MM.1S (cell line): Measurements from ENCODE around the gene PLA1A.

Source experiments
- DNase-seq: peaks from one replicate; pipeline ENCODE4 v3.0.0-alpha.2; 2015
- H2AFZ ChIP-seq: fragments of 300-600 bp; sonication (generic); 2 replicates; pipeline ENCODE4 v1.6.0; 2016; ENCODE audit warnings: antibody characterized with exemption, low read length
- H3F3A ChIP-seq: fragments of 300-600 bp; sonication (generic); 2 replicates; pipeline ENCODE4 v1.6.1; 2016; ENCODE audit warnings: mild to moderate bottlenecking, antibody characterized with exemption, low read length, moderate library complexity, mixed read lengths; ENCODE audit not compliant: insufficient read depth
- H3K27ac ChIP-seq: fragments of 300-600 bp; sonication (generic); 2 replicates; pipeline ENCODE4 v1.5.1; 2016; ENCODE audit warnings: mild to moderate bottlenecking, low read length
- H3K27me3 ChIP-seq: fragments of 300-600 bp; sonication (generic); replicated peaks from 2 replicates; pipeline ENCODE4 v1.6.0; 2016; ENCODE audit warnings: low read length; ENCODE audit not compliant: insufficient read depth
- H3K36me3 ChIP-seq: fragments of 300-600 bp; sonication (generic); replicated peaks from 2 replicates; pipeline ENCODE4 v1.6.1; 2016; ENCODE audit warnings: mild to moderate bottlenecking, low read length, mixed read lengths; ENCODE audit not compliant: insufficient read depth
- H3K4me1 ChIP-seq: fragments of 300-600 bp; sonication (generic); 2 replicates; pipeline ENCODE4 v1.6.1; 2016; ENCODE audit warnings: low read length, mixed read lengths
- H3K4me2 ChIP-seq: fragments of 300-600 bp; sonication (generic); 2 replicates; pipeline ENCODE4 v1.6.0; 2016; ENCODE audit warnings: low read depth, low read length
- H3K4me3 ChIP-seq: fragments of 300-600 bp; sonication (generic); 2 replicates; pipeline ENCODE4 v1.5.1; 2016; ENCODE audit warnings: low read length, mixed read lengths
- H3K79me2 ChIP-seq: fragments of 300-600 bp; sonication (generic); 2 replicates; pipeline ENCODE4 v1.6.1; 2016; ENCODE audit warnings: mixed run types, low read length, mixed read lengths
- H3K9ac ChIP-seq: fragments of 300-600 bp; sonication (generic); 2 replicates; pipeline ENCODE4 v1.6.1; 2016; ENCODE audit warnings: low read length, mixed read lengths
- H3K9me2 ChIP-seq: fragments of 300-600 bp; sonication (generic); replicated peaks from 2 replicates; pipeline ENCODE4 v1.6.1; 2016; ENCODE audit warnings: mild to moderate bottlenecking, low read length, mixed read lengths; ENCODE audit not compliant: insufficient read depth
- H3K9me3 ChIP-seq: fragments of 300-600 bp; sonication (generic); replicated peaks from 2 replicates; pipeline ENCODE4 v1.6.1; 2016; ENCODE audit warnings: mild to moderate bottlenecking, low read length, mixed read lengths; ENCODE audit not compliant: insufficient read depth
- H4K20me1 ChIP-seq: fragments of 300-600 bp; sonication (generic); 2 replicates; pipeline ENCODE4 v1.6.1; 2016; ENCODE audit warnings: mild to moderate bottlenecking, low read length, moderate library complexity, mixed read lengths; ENCODE audit not compliant: insufficient read depth
- EZH2 ChIP-seq: fragments of 300-600 bp; sonication (generic); optimal IDR thresholded peaks from 2 replicates; pipeline ENCODE3; 2017; ENCODE audit warnings: low read depth, mild to moderate bottlenecking, antibody characterized with exemption, low read length, mixed read lengths
- EZH2phosphoT487 ChIP-seq: fragments of 300-600 bp; sonication (generic); IDR thresholded peaks from 2 replicates; pipeline ENCODE4 v1.6.1; 2018; ENCODE audit warnings: antibody characterized with exemption, low read length
- TF ChIP-seq, protein P1 (sequence below): fragments of 300-600 bp; sonication (generic); IDR thresholded peaks from 2 replicates; pipeline ENCODE4 v1.5.1; 2016; ENCODE audit warnings: antibody characterized with exemption, low read length, mixed read lengths

Gene PLA1A

GRCh38 chr3:119611664-119612063, 14.0 kb downstream of the PLA1A start:
- Histone ChIP-seq H3K9me2 (no peaks in the 10 kb centered on the region), H3K79me2 (no peaks in the 10 kb centered on the region), H4K20me1 (no peaks in the 10 kb centered on the region), H3F3A (no peaks in the 10 kb centered on the region), H3K9me3 (no peaks in the 10 kb centered on the region), H2AFZ (no peak overlapping the region), H3K27ac (no peak overlapping the region), H3K36me3 (no peaks in the 10 kb centered on the region), H3K4me3 (no peak overlapping the region), H3K9ac (no peak overlapping the region), H3K27me3 (no peaks in the 10 kb centered on the region), H3K4me2 (no peak overlapping the region), H3K4me1 (peaks cover 6% of the 10 kb centered on the region; the same call in 1 of the 2 replicates)
- DNase-seq: no peak
- no peak for TF ChIP-seq EZH2phosphoT487
- TF ChIP-seq, protein P1, sequence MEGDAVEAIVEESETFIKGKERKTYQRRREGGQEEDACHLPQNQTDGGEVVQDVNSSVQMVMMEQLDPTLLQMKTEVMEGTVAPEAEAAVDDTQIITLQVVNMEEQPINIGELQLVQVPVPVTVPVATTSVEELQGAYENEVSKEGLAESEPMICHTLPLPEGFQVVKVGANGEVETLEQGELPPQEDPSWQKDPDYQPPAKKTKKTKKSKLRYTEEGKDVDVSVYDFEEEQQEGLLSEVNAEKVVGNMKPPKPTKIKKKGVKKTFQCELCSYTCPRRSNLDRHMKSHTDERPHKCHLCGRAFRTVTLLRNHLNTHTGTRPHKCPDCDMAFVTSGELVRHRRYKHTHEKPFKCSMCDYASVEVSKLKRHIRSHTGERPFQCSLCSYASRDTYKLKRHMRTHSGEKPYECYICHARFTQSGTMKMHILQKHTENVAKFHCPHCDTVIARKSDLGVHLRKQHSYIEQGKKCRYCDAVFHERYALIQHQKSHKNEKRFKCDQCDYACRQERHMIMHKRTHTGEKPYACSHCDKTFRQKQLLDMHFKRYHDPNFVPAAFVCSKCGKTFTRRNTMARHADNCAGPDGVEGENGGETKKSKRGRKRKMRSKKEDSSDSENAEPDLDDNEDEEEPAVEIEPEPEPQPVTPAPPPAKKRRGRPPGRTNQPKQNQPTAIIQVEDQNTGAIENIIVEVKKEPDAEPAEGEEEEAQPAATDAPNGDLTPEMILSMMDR: no peak
- no peak for TF ChIP-seq EZH2

- H3F3A ChIP-seq: no peaks in the 10 kb centered on the region
- no peaks in the 10 kb centered on the region for H3K27me3 ChIP-seq
- TF ChIP-seq EZH2phosphoT487 (no peak), EZH2 (no peak)
- TF ChIP-seq, protein P1: no peak
- no peak overlapping the region for H3K4me3 ChIP-seq
- H3K36me3 ChIP-seq: no peaks in the 10 kb centered on the region
- DNase-seq: no peak
- no peak overlapping the region for H3K27ac ChIP-seq
- no peaks in the 10 kb centered on the region for H4K20me1 ChIP-seq
- H2AFZ ChIP-seq: no peak overlapping the region
- no peaks in the 10 kb centered on the region for H3K79me2 ChIP-seq
- peaks cover 6% of the 10 kb centered on the region; the same call in 1 of the 2 replicates for H3K4me1 ChIP-seq
- no peaks in the 10 kb centered on the region for H3K9me2 ChIP-seq
- no peak overlapping the region for H3K4me2 ChIP-seq
- no peaks in the 10 kb centered on the region for H3K9me3 ChIP-seq
- H3K9ac ChIP-seq: no peak overlapping the region
These were observed 15.5 kb downstream of the PLA1A start for GRCh38 chr3:119613201-119613600.

DNA sequence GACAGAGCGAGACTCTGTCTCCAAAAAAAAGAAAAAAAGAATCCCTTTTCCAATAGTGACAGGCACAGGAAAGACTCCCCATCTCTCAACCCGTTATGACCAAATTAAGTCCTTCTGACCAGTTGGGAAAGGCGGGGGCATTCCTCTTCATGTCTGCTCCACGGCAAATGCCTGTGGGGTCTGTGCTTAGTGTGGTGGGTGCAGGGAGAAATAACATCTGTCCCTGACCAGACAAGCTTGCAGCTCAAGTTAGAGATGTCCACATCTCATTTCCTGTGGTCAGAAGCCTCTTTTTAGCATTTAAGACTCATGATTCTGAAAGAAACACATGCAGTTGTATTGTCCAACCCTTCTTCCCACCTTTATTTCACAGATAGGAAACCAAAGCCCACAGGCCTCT, 16.2 kb downstream of the PLA1A start:
- Histone ChIP-seq H3K9ac (no peak overlapping the region), H4K20me1 (no peaks in the 10 kb centered on the region), H3K4me2 (no peak overlapping the region), H3F3A (no peaks in the 10 kb centered on the region), H2AFZ (no peak overlapping the region), H3K4me3 (no peak overlapping the region), H3K9me3 (no peaks in the 10 kb centered on the region), H3K27ac (no peak overlapping the region), H3K36me3 (no peaks in the 10 kb centered on the region), H3K79me2 (no peaks in the 10 kb centered on the region), H3K27me3 (no peaks in the 10 kb centered on the region), H3K9me2 (no peaks in the 10 kb centered on the region), H3K4me1 (peaks cover 6% of the 10 kb centered on the region; the same call in 1 of the 2 replicates)
- no peak for DNase-seq
- TF ChIP-seq EZH2: no peak

DNA sequence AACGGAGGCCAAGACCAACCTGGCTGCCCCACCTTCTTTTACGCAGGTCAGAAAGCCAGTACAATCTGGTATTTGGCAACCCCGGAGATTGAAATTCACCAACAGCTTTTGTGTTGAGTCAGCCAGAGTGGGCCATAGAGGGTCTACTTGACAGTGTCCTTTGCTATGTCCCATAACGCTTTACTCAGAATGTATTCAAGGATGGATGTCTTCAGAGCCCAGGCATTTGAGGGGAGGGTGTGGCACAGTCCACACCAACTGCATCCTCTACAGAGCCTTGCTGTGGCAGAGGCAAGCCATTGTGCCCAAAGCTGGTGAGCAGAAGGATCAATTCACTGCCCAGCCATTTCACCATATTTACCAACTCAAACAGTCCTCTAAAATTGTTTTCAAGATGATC, 18.4 kb downstream of the PLA1A start:
- no peak for DNase-seq
- Histone ChIP-seq H3F3A (no peaks in the 10 kb centered on the region), H3K79me2 (no peaks in the 10 kb centered on the region), H3K9me2 (no peaks in the 10 kb centered on the region), H3K4me3 (no peak overlapping the region), H3K4me2 (no peak overlapping the region), H3K4me1 (peaks cover 11% of the 10 kb centered on the region), H4K20me1 (no peaks in the 10 kb centered on the region), H3K9ac (no peak overlapping the region), H2AFZ (no peak overlapping the region), H3K9me3 (no peaks in the 10 kb centered on the region), H3K27me3 (no peaks in the 10 kb centered on the region), H3K36me3 (no peaks in the 10 kb centered on the region), H3K27ac (no peak overlapping the region)
- TF ChIP-seq, protein P1: no peak
- no peak for TF ChIP-seq EZH2
- no peak for TF ChIP-seq EZH2phosphoT487
